ENCODE data around the gene OPRD1. TPM values are rescaled to one million over a fixed set of nuclear protein-coding genes. Genes with fewer than 3 reads are reported as not detected.
"Not testable (repeated sequence)": the region's sequence is repeated elsewhere in the genome, so short reads cannot be mapped to it uniquely, and the experiment has no call there.

Gene OPRD1
- total RNA-seq, 1 experiment from 2014 or later = 0.52 TPM

GRCh38 chr1:28875134-28875533 lies 63.2 kb downstream of the OPRD1 start:
- not testable (repeated sequence) for H3K4me3 ChIP-seq (ENCODE audit: insufficient read depth, low read depth, low read length); H3K36me3 ChIP-seq (replicated peaks; ENCODE audit: control insufficient read depth, insufficient read depth, low read length); H3K27me3 ChIP-seq (ENCODE audit: control insufficient read depth, insufficient read depth, low read length); DNase-seq

DNA sequence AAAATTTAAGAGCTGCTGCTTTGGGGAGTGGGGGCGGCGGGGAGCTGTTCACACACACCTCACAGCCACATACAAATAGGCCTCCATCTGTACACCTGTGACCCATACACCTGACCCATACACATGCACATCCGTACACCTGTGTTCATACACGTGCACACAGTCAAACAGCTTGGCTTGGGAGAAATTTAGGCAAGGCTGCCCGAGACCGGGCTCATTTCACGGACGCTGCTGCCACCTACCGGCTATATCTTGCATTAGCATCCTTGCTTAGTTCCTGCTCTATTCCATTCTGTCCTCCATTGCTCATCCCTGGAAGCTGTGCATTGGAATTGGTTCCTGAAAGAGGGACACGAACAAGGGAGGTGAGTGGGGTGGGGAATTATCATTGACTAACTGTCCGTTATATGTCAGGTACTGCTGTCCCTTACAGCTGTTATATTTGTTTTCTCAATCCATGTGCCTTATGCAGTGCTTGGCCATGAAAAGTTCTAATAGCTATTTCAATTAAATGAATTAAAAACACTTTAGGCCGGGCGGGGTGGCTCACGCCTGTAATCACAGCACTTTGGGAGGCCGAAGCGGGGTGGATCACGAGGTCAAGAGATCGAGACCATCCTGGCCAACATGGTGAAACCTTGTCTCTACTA lies 65.3 kb downstream of the OPRD1 start:
- DNase-seq = peak; percentile 78
- H3K4me3 ChIP-seq (ENCODE audit: insufficient read depth, low read depth, low read length) = no peak overlapping the region
- no peaks in the 10 kb centered on the region; the same call in 1 of the 2 replicates for H3K27me3 ChIP-seq (ENCODE audit: control insufficient read depth, insufficient read depth, low read length)
- no peaks in the 10 kb centered on the region for H3K36me3 ChIP-seq (replicated peaks; ENCODE audit: control insufficient read depth, insufficient read depth, low read length)

- no peak for DNase-seq
- no peaks in the 10 kb centered on the region for H3K36me3 ChIP-seq (replicated peaks; ENCODE audit: control insufficient read depth, insufficient read depth, low read length)
- no peaks in the 10 kb centered on the region; the same call in 1 of the 2 replicates for H3K27me3 ChIP-seq (ENCODE audit: control insufficient read depth, insufficient read depth, low read length)
- H3K4me3 ChIP-seq (ENCODE audit: insufficient read depth, low read depth, low read length) = no peak overlapping the region
Measured at GRCh38 chr1:28878796-28879195, 66.8 kb downstream of the OPRD1 start.

- H3K4me3 ChIP-seq (ENCODE audit: insufficient read depth, low read depth, low read length) = no peak overlapping the region
- H3K27me3 ChIP-seq (ENCODE audit: control insufficient read depth, insufficient read depth, low read length) = no peaks in the 10 kb centered on the region; the same call in 1 of the 2 replicates
- peak; percentile 79 for DNase-seq
- H3K36me3 ChIP-seq (replicated peaks; ENCODE audit: control insufficient read depth, insufficient read depth, low read length) = no peaks in the 10 kb centered on the region
Measured at GRCh38 chr1:28882009-28882628, 70.1 kb downstream of the OPRD1 start.

DNA sequence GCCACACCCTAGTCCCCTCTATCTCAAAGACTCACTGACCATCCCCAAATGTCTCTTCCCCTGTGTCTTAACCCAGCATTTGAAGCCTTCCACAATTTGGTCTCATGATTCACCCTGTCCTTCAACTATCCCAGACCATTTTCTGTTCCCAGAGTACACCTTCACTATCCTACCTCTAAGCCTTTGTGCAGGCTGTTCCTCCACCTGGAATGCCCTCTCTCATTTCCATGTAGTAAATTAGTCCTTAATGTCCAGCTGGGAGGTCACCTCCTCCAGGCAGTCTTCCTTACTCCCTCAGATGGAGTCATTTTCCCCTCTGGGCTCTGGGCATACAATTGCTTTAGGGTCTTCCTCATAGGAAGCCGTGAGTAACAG lies 71.3 kb downstream of the OPRD1 start:
- no peak overlapping the region for H3K4me3 ChIP-seq (ENCODE audit: insufficient read depth, low read depth, low read length)
- no peak for DNase-seq
- H3K27me3 ChIP-seq (ENCODE audit: control insufficient read depth, insufficient read depth, low read length) = peaks cover 4% of the 10 kb centered on the region

GRCh38 chr1:28885472-28885877 lies 73.5 kb downstream of the OPRD1 start:
- DNase-seq = no peak
- Histone ChIP-seq H3K4me3 (ENCODE audit: insufficient read depth, low read depth, low read length) (no peak overlapping the region), H3K27me3 (ENCODE audit: control insufficient read depth, insufficient read depth, low read length) (peaks cover 9% of the 10 kb centered on the region), H3K36me3 (replicated peaks; ENCODE audit: control insufficient read depth, insufficient read depth, low read length) (no peaks in the 10 kb centered on the region)

More for the DNA sequence above, 71.3 kb downstream of the OPRD1 start:
- H3K36me3 ChIP-seq (replicated peaks; ENCODE audit: control insufficient read depth, insufficient read depth, low read length) = no peaks in the 10 kb centered on the region

DNA sequence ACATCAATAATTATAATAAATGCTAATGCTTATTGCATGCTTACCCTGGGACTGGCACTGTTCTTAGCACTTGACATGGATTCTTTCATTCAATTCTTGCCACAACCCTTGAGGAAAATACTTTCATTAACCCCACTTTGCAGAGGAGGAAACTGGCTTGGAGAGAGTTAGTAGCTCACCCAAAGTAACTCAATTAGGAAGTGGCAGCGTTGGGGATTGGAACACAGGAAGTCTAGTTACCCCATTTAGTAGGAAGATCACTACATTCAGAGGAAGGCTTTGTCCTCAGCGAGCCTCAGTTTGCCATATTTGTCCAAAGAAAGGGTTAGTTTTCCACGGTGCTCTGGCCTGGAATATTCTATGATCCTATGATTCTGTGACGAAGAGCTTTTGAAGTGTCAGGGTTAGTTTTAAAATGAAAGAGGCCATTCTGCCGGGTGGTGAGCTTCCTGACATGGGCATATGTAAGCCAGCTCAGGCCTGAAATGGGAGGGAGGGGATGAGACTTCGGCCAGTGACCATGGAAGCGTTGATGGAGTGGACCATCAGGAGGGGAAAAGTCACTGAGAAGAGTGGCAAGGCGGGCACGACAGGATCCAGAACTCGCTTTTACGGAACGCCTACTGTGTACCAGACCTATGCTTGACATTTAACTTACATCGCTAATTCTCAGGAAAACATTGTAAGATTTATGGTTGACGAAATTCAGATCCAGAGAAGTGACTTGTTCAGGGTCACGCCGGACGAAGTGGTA lies 74.2 kb downstream of the OPRD1 start:
- DNase-seq = no peak
- Histone ChIP-seq H3K4me3 (ENCODE audit: insufficient read depth, low read depth, low read length) (peak overlapping the region; percentile 85), H3K27me3 (ENCODE audit: control insufficient read depth, insufficient read depth, low read length) (peaks cover 9% of the 10 kb centered on the region), H3K36me3 (replicated peaks; ENCODE audit: control insufficient read depth, insufficient read depth, low read length) (no peaks in the 10 kb centered on the region)

- peak; percentile 100 for DNase-seq
- H3K27me3 ChIP-seq (ENCODE audit: control insufficient read depth, insufficient read depth, low read length) = peaks cover 9% of the 10 kb centered on the region
Measured at GRCh38 chr1:28886731-28887418, 74.9 kb downstream of the OPRD1 start.

DNA sequence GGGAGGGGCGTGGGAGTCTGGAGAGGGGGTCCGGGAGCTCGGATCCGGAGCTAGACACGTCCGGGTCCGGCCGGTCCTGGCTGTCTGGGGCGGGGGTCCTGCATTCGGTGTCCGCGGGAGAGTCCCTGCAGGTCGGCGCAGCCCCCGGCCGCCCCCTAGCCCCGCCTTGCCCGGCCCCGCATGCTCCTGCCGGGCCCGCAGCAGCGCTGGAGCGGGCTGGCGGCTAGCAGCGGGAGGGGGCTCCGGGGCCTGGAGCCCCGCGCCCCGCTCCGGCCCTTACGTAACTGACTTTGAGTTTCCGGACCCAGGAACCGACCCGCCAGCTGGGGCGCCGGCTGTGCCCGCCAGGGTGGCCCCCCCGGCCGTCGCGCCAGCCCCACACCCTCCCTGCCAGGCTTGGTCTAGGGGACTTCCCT lies 75.5 kb downstream of the OPRD1 start:
- DNase-seq = peak; percentile 87
- Histone ChIP-seq H3K27me3 (ENCODE audit: control insufficient read depth, insufficient read depth, low read length) (peaks cover 9% of the 10 kb centered on the region), H3K4me3 (ENCODE audit: insufficient read depth, low read depth, low read length) (peak overlapping the region; percentile 85), H3K36me3 (replicated peaks; ENCODE audit: control insufficient read depth, insufficient read depth, low read length) (no peaks in the 10 kb centered on the region)

More at GRCh38 chr1:28886731-28887418, 74.9 kb downstream of the OPRD1 start:
- Histone ChIP-seq H3K4me3 (ENCODE audit: insufficient read depth, low read depth, low read length) (peak overlapping the region; percentile 85), H3K36me3 (replicated peaks; ENCODE audit: control insufficient read depth, insufficient read depth, low read length) (no peaks in the 10 kb centered on the region)

GRCh38 chr1:28887835-28888682 lies 76.1 kb downstream of the OPRD1 start:
- Histone ChIP-seq H3K27me3 (ENCODE audit: control insufficient read depth, insufficient read depth, low read length) (peaks cover 9% of the 10 kb centered on the region), H3K4me3 (ENCODE audit: insufficient read depth, low read depth, low read length) (peak overlapping the region; percentile 85), H3K36me3 (replicated peaks; ENCODE audit: control insufficient read depth, insufficient read depth, low read length) (no peaks in the 10 kb centered on the region)
- peak; percentile 79 for DNase-seq

DNA sequence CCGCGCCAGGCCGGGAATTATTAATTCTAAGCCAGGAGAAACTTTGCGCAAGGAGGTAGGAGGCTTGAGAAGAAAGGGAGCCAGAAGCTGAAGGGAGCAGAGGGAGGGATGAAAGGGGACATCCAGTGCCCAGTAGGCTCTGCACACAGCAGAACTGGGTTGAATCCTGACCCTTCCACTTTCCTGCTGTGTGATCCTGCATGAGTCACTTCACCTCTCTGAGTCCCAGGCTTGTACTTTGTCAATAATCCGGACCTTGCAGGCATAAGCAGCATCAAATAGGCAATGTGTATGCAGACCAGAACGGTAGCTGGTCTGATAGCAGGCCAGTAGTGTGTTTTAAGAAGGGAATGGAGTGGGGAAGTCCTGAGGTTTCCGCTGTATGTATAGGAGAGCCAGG lies 76.9 kb downstream of the OPRD1 start:
- DNase-seq = peak; percentile 7
- Histone ChIP-seq H3K4me3 (ENCODE audit: insufficient read depth, low read depth, low read length) (no peak overlapping the region), H3K36me3 (replicated peaks; ENCODE audit: control insufficient read depth, insufficient read depth, low read length) (no peaks in the 10 kb centered on the region), H3K27me3 (ENCODE audit: control insufficient read depth, insufficient read depth, low read length) (peaks cover 9% of the 10 kb centered on the region)

DNA sequence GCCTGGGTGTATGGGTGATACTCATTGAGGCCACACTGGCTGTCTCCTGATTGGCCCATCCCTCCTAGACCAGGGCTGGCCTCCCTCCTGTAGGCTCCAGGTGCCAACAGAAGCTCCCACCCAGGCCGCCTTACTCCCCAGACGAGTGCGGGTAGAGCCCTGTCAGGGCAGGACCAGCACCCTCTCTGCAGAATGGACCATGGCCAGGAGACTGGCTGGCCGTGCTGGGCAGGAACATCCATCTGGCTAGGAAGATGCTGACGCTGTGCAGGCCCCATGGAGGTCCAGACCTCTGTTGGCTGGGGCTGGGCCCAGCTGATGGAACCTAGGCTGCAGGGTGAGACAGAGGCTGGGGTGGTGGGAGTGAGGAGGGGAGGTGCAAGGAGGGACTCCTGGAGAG lies 77.4 kb downstream of the OPRD1 start:
- DNase-seq = peak; percentile 15
- Histone ChIP-seq H3K4me3 (ENCODE audit: insufficient read depth, low read depth, low read length) (no peak overlapping the region), H3K36me3 (replicated peaks; ENCODE audit: control insufficient read depth, insufficient read depth, low read length) (no peaks in the 10 kb centered on the region), H3K27me3 (ENCODE audit: control insufficient read depth, insufficient read depth, low read length) (peaks cover 9% of the 10 kb centered on the region)

DNA sequence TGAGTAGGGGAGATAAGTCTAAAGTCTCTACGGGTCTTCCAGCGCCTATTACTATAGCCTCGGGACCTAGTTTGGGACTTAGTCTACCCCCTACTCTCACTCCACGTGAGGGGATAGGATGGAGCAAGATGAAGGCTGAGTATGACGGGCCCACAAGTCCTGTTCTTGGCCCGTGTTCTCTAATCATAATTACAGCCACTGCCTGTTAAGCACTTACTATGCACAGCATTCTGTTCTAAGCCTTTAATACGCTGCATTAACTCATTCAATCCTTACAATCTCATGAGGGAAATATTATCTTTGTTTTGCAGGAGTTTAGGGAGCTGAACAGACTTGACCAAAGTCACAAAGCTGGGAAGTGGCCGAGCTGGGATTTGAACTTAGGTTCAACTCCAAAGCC lies 78.5 kb downstream of the OPRD1 start:
- no peak for DNase-seq
- Histone ChIP-seq H3K27me3 (ENCODE audit: control insufficient read depth, insufficient read depth, low read length) (peaks cover 9% of the 10 kb centered on the region), H3K4me3 (ENCODE audit: insufficient read depth, low read depth, low read length) (no peak overlapping the region), H3K36me3 (replicated peaks; ENCODE audit: control insufficient read depth, insufficient read depth, low read length) (no peaks in the 10 kb centered on the region)

GRCh38 chr1:28890836-28891235 lies 78.9 kb downstream of the OPRD1 start:
- Histone ChIP-seq H3K27me3 (ENCODE audit: control insufficient read depth, insufficient read depth, low read length) (peaks cover 9% of the 10 kb centered on the region), H3K4me3 (ENCODE audit: insufficient read depth, low read depth, low read length) (no peak overlapping the region), H3K36me3 (replicated peaks; ENCODE audit: control insufficient read depth, insufficient read depth, low read length) (no peaks in the 10 kb centered on the region)
- DNase-seq = no peak

Measured in H7 (cell line).